Lower leg skin (tissue), 3 donors: Measurements from ENCODE around the gene PPP2R5C.
"Not testable (repeated sequence)": the region's sequence is repeated elsewhere in the genome, so short reads cannot be mapped to it uniquely, and the experiment has no call there.

Experiments
- POLR2A ChIP-seq, 2 donors: fragments of 450-650 bp; IDR thresholded peaks; one replicate each; pipeline ENCODE4 v1.6.1; 2016 to 2017; ENCODE audit warnings: antibody characterized with exemption in 2 of 2, mild to moderate bottlenecking in 1 of 2, moderate library complexity in 1 of 2
- TF ChIP-seq, protein P1 (sequence below), 3 donors: fragments of 450-650 bp; IDR thresholded peaks; one replicate each; pipeline ENCODE4 v1.5.1; 2016; ENCODE audit warnings: antibody characterized with exemption in 3 of 3, mild to moderate bottlenecking in 3 of 3, moderate library complexity in 2 of 3

DNA sequence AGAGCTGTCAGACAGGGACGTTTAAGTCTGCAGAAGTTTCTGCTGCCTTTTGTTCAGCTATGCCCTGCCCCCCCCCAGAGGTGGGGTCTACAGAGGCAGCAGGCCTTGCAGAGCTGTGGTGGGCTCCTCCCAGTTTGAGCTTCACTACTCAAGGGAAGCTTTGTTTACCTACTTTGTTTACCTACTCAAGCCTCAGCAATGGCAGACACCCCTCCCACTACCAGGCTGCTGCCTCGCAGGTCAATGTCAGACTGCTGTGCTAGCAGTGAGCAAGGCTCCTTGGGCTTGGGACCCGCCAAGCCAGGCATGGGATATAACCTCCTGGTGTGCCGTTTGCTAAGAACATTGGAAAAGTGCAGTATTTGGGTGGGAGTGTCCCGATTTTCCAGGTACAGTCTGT lies 11.8 kb upstream of the PPP2R5C start:
- TF ChIP-seq POLR2A (IDR thresholded peaks at IDR 0.05) = not testable (repeated sequence)
- TF ChIP-seq, protein P1, sequence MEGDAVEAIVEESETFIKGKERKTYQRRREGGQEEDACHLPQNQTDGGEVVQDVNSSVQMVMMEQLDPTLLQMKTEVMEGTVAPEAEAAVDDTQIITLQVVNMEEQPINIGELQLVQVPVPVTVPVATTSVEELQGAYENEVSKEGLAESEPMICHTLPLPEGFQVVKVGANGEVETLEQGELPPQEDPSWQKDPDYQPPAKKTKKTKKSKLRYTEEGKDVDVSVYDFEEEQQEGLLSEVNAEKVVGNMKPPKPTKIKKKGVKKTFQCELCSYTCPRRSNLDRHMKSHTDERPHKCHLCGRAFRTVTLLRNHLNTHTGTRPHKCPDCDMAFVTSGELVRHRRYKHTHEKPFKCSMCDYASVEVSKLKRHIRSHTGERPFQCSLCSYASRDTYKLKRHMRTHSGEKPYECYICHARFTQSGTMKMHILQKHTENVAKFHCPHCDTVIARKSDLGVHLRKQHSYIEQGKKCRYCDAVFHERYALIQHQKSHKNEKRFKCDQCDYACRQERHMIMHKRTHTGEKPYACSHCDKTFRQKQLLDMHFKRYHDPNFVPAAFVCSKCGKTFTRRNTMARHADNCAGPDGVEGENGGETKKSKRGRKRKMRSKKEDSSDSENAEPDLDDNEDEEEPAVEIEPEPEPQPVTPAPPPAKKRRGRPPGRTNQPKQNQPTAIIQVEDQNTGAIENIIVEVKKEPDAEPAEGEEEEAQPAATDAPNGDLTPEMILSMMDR (IDR thresholded peaks at IDR 0.05) = not testable (repeated sequence)
